Astrocyte of the hippocampus (primary cell): ENCODE data around the gene CACNA2D3.

ENCODE experiments used
- DNase-seq: peaks from one replicate; pipeline ENCODE4 v3.0.0; 2011; ENCODE audit warnings: low read depth, low spot score

Gene CACNA2D3

GRCh38 chr3:54791501-54792156, 669.3 kb downstream of the CACNA2D3 start:
- no peak for DNase-seq

- DNase-seq, result no peak
These were observed 670.2 kb downstream of the CACNA2D3 start for GRCh38 chr3:54792584-54792983.

GRCh38 chr3:54793171-54793570, 670.8 kb downstream of the CACNA2D3 start:
- DNase-seq, result peak; percentile 56

DNA sequence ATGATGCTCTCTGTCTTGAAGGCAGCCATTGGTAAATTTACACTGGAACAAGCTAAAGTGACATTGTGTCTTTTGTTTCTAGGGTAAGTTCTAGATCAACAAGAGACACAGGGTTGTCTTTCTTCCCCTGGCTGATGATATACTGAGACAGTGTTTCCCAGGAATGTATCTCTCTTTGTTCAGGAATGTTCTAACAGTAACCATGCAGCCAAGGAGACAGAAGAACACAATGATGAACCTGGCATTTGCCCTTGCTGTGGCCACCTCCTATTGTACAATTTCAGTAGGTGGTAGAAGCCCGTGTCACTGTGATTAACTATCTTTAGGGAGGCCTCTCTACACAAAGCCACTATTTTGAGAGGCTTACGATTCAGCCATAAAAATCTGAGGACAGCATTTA, 674.8 kb downstream of the CACNA2D3 start:
- DNase-seq, result no peak

DNA sequence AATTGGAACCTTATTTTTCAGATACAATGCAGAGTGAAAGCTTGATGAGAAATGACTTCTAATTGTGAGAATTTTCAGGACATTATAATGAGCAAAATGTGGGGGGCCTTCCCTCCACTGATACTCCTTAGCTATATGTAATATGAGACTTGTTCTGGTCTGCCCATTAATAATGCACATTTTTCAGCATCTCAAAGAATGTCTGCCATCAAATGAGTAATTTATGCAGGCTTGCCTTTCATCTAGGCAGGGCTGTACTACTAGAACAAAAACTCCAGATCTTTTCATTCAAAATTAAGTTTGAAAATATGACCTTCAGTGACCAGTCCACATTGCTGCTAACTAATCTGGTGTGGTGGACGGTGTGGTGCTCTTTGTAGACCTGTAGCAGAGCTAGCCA, 678.1 kb downstream of the CACNA2D3 start:
- peak; percentile 45 for DNase-seq

GRCh38 chr3:54801977-54802376, 679.6 kb downstream of the CACNA2D3 start:
- no peak for DNase-seq

- DNase-seq, result no peak
These were observed 688.0 kb downstream of the CACNA2D3 start for GRCh38 chr3:54810401-54810800.

GRCh38 chr3:54814224-54814623, 691.9 kb downstream of the CACNA2D3 start:
- DNase-seq, result no peak

- DNase-seq, result peak; percentile 85
These were observed 695.3 kb downstream of the CACNA2D3 start for GRCh38 chr3:54817628-54818027.

- DNase-seq, result no peak
These were observed 696.1 kb downstream of the CACNA2D3 start for GRCh38 chr3:54818486-54818885.

DNA sequence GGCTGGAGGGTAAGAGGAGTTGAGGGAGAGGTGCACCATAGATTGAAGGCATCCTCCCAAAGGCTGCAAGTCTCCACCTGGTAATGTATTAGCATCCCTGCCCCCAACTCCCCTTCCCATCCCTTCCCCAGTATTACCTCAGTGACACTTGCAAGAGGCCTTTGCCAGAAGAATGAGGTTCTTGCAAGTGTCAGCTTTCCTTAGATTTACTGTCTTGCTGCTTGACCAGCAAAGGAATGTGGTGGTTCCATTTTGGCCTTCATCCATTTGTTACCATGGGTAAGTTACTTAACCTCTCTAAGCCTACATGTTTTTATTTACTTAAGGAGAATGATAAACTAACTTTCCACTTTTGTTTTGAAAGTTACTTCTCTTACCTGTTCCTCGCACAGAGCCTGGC, 696.6 kb downstream of the CACNA2D3 start:
- DNase-seq, result peak; percentile 65

GRCh38 chr3:54819946-54820345, 697.6 kb downstream of the CACNA2D3 start:
- peak; percentile 22 for DNase-seq

DNA sequence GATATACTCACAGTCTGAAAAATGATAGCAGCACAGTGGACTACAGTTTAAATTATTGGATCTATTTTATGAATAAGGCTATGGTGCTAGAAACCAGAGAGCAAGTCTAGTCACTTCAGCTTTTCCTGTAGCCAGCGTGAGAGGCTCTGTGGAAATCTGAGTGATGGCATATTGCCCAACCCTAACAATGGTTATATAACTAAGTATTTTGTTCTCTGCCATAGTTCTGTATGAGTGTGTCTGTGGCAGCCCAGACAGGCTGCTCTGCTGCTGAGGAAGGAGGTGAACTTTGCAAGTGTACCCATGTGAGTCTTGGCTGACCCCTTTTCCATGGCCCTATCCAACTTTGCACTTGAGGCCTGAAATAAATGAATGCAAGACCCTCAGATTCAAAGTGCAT, 699.9 kb downstream of the CACNA2D3 start:
- peak; percentile 86 for DNase-seq

- peak; percentile 24 for DNase-seq
These were observed 703.9 kb downstream of the CACNA2D3 start for GRCh38 chr3:54826251-54826691.

- no peak for DNase-seq
These were observed 704.8 kb downstream of the CACNA2D3 start for GRCh38 chr3:54827056-54827687.

DNA sequence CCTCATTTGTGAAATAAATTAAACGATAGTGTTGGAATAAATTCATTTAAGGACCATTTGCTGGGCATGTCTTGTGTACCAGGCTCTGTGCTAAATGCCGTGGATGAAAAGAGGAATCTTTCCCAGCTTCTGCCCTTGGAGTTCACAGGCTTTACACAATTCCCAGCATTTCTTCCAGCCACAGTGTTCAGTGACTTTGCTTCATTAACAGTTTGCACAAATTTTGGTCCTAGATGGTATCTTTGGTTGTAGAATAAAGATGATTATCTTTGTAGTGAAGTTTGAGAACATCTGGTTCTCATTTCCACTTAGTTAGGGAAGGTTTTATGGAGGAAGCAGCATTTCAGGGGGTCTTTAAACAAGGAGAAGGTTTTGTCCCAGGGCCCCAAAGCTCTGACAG, 705.4 kb downstream of the CACNA2D3 start:
- no peak for DNase-seq

- DNase-seq, result peak; percentile 32
These were observed 708.3 kb downstream of the CACNA2D3 start for GRCh38 chr3:54830658-54831057.

- DNase-seq, result no peak
These were observed 708.8 kb downstream of the CACNA2D3 start for GRCh38 chr3:54831112-54831511.

- DNase-seq, result no peak
These were observed 710.5 kb downstream of the CACNA2D3 start for GRCh38 chr3:54832876-54833275.

DNA sequence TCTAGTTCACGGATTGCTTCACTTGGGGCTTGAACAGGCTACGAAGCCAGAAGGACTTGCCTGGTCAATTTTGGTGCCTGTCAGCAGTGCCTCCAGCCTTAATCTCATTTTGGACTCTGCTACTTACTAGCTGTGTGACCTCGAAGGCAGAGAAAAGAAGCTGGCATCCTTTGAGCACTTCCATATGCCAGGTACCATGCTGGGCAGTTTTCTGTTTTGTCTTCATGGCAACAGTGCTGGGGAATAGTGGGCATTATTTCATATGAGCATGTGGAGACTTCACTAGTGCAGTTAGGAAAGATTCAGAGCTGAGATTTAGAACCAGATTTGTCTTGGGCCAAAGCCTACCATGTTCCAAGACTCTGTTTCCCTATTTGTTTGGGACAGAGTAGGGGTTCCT, 713.3 kb downstream of the CACNA2D3 start:
- no peak for DNase-seq

GRCh38 chr3:54836871-54837270, 714.5 kb downstream of the CACNA2D3 start:
- no peak for DNase-seq

GRCh38 chr3:54837964-54838363, 715.6 kb downstream of the CACNA2D3 start:
- DNase-seq, result peak; percentile 23

DNA sequence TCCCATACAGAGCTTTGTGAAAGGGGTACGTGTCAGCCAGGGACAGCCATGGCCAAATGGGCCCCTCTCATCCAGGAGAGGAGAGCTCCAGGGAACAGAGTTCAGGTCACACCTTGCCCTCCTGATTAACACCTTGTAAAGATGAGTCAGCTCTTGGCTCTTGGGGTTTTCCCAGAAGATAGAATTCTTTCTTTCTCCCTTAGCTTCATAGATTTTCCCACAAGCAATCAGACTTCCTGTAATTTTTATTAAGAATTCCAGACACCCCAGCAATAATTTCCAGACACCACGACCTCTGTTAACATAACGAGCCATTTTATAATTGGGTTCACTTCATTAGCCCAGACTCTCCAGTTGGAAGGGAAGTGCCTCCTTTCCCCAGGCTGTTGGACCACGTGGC, 719.1 kb downstream of the CACNA2D3 start:
- no peak for DNase-seq
